ENCODE measurements around the gene MAP3K4. TPM values are rescaled to one million over a fixed set of nuclear protein-coding genes. Genes with fewer than 3 reads are reported as not detected.

Gene MAP3K4
- total and polyA plus RNA-seq, 2 of the 4 experiments (the other 2 are of a cell fraction) = 11.5 to 20.4 TPM

DNA sequence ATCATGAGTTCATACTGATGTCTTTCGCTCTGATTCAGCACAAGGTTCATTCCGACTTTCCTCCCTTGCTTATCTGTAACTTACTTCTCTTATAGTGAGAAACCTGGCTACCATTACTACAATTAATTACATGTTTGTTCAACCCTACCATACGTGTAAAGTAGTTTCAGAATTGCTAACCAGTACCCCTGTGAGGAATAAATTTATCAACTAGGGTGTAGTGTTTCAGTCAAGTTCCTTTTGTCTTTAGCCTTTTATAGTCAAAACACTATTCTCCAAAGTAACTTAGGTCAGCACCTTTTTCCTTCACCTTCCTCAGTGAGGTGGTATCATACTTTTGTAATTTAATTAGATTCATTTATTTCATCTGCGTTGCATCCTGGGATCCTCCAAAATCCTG, 64.9 kb downstream of the MAP3K4 start:
- H2BK20ac ChIP-seq (ENCODE audit: low read depth, low read length) = no peak overlapping the region
- BruUV-seq (replicated peaks) = no TSS peak
- WGBS, 2 experiments (ENCODE audit: extremely low coverage in 2 of 2, insufficient read length in 1 of 2) = no CpG with 5 or more reads among the region's 4 CpGs
- no peak overlapping the region for H2AK5ac ChIP-seq (ENCODE audit: low read depth, low read length)
- H3K56ac ChIP-seq (ENCODE audit: extremely low read depth, insufficient read depth, low read length) = no peak overlapping the region
- no peaks in the 10 kb centered on the region for H3K9me3 ChIP-seq (ENCODE audit: control insufficient read depth, insufficient read depth, low read length)
- H2BK15ac ChIP-seq (ENCODE audit: low read depth, low read length) = no peak overlapping the region
- no peak overlapping the region for H3K4ac ChIP-seq (ENCODE audit: low read depth, low read length)
- no peak overlapping the region for H2AK9ac ChIP-seq (replicated peaks; ENCODE audit: low read depth, low read length, poor library complexity)
- no peak overlapping the region for H2BK120ac ChIP-seq (ENCODE audit: low read depth, low read length)
- H3K27me3 ChIP-seq (ENCODE audit: control insufficient read depth, insufficient read depth, low read length) = no peaks in the 10 kb centered on the region
- H3K4me3 ChIP-seq (ENCODE audit: insufficient read depth, low read depth, low read length) = no peak overlapping the region
- no peak overlapping the region for H2AFZ ChIP-seq (replicated peaks; ENCODE audit: low read length, poor library complexity)
- ATAC-seq (ENCODE audit: low read depth) = no peak
- intact Hi-C loops (cut with micrococcal nuclease) (no loop called here), in situ Hi-C loops (cut with MboI; ENCODE audit: low sequenced_read_pairs) (no loop called here), dilution Hi-C loops (cut with HindIII; ENCODE audit: low sequenced_read_pairs, unreplicated experiment) (no loop called here)
- TF ChIP-seq FOS (IDR thresholded peaks at IDR 0.05; ENCODE audit: low read depth, low read length) = no peak
- no peak for TF ChIP-seq RFX5 (IDR thresholded peaks at IDR 0.05; ENCODE audit: low read depth, low read length)
- no peak for TF ChIP-seq POLR2A (IDR thresholded peaks at IDR 0.05; ENCODE audit: low read depth, low read length)
- TF ChIP-seq RAD21 (IDR thresholded peaks at IDR 0.05; ENCODE audit: low read length) = no peak
- no peak for TF ChIP-seq MAZ (IDR thresholded peaks at IDR 0.05; ENCODE audit: borderline replicate concordance, low read depth, low read length)
- TF ChIP-seq RCOR1 (IDR thresholded peaks at IDR 0.05; ENCODE audit: insufficient replicate concordance, low read length) = no peak
- TF ChIP-seq NFE2L2 (IDR thresholded peaks at IDR 0.05; ENCODE audit: low read depth, low read length) = no peak
- no peak for TF ChIP-seq CEBPB (IDR thresholded peaks at IDR 0.05; ENCODE audit: low read depth, low read length)
- TF ChIP-seq SMC3 (IDR thresholded peaks at IDR 0.05; ENCODE audit: low read depth, low read length) = no peak
- no peak overlapping the region for H3K23ac ChIP-seq (ENCODE audit: low read depth, low read length)
- H4K20me1 ChIP-seq (ENCODE audit: insufficient read depth, low read length) = no peaks in the 10 kb centered on the region
- H3K79me1 ChIP-seq (ENCODE audit: low read depth in 1 of 2, low read length in 2 of 2) = peaks cover 15 to 16% of the 10 kb centered on the region in 2 experiments
- H2BK5ac ChIP-seq (ENCODE audit: low read depth, low read length, poor library complexity, severe bottlenecking) = no peak overlapping the region
- no peak overlapping the region for H3K14ac ChIP-seq (replicated peaks; ENCODE audit: low read depth, low read length)
- CTCF ChIA-PET = no interaction called here
- H3K4me1 ChIP-seq (ENCODE audit: control insufficient read depth, insufficient read depth, low read length) = peaks cover 2% of the 10 kb centered on the region; the same call in 1 of the 2 replicates
- no peaks in the 10 kb centered on the region for H3K36me3 ChIP-seq (ENCODE audit: control insufficient read depth, insufficient read depth, low read length)
- no peak overlapping the region for H3K9ac ChIP-seq (ENCODE audit: low read depth, low read length)
- H4K8ac ChIP-seq (ENCODE audit: low read depth in 2 of 2, low read length in 2 of 2) = no peak overlapping the region
- H3K9me1 ChIP-seq (ENCODE audit: insufficient read depth, low read length) = no peaks in the 10 kb centered on the region
- DNase-seq = no peak
- H3K4me2 ChIP-seq (ENCODE audit: low read depth, low read length) = no peak overlapping the region
- H3K18ac ChIP-seq (ENCODE audit: low read depth, low read length) = no peak overlapping the region
- no peak overlapping the region for H3K27ac ChIP-seq (ENCODE audit: insufficient read depth, low read length)
- H4K5ac ChIP-seq (ENCODE audit: low read depth, low read length) = no peak overlapping the region
- POLR2A ChIA-PET (ENCODE audit: unreplicated experiment) = no interaction called here
- H4K91ac ChIP-seq (ENCODE audit: insufficient read depth, low read depth, low read length) = no peak overlapping the region
